IPS-15b (cell line): ENCODE results near the gene SNRPF.
A peak's percentile ranks its signal among the peaks of the same experiment; 100 is the strongest.
"Not testable (repeated sequence)": the region's sequence is repeated elsewhere in the genome, so short reads cannot be mapped to it uniquely, and the experiment has no call there.

Source experiments
- H3K27me3 ChIP-seq: one replicate; pipeline ENCODE4 v1.6.1; 2013; ENCODE audit warnings: low read length; ENCODE audit not compliant: control insufficient read depth, insufficient read depth
- H3K36me3 ChIP-seq: one replicate; pipeline ENCODE4 v1.6.1; 2013; ENCODE audit warnings: low read length; ENCODE audit not compliant: control insufficient read depth, insufficient read depth
- H3K4me1 ChIP-seq: one replicate; pipeline ENCODE4 v1.6.1; 2013; ENCODE audit warnings: mild to moderate bottlenecking, low read length; ENCODE audit not compliant: control insufficient read depth, insufficient read depth
- H3K4me3 ChIP-seq: one replicate; pipeline ENCODE4 v1.5.1; 2013; ENCODE audit warnings: low read depth, low read length
- H3K9ac ChIP-seq: one replicate; pipeline ENCODE4 v1.6.1; 2013; ENCODE audit warnings: low read depth, mild to moderate bottlenecking, low read length
- H3K9me3 ChIP-seq: one replicate; pipeline ENCODE4 v1.6.1; 2013; ENCODE audit warnings: mild to moderate bottlenecking, low read length; ENCODE audit not compliant: control insufficient read depth, insufficient read depth

Gene SNRPF

DNA sequence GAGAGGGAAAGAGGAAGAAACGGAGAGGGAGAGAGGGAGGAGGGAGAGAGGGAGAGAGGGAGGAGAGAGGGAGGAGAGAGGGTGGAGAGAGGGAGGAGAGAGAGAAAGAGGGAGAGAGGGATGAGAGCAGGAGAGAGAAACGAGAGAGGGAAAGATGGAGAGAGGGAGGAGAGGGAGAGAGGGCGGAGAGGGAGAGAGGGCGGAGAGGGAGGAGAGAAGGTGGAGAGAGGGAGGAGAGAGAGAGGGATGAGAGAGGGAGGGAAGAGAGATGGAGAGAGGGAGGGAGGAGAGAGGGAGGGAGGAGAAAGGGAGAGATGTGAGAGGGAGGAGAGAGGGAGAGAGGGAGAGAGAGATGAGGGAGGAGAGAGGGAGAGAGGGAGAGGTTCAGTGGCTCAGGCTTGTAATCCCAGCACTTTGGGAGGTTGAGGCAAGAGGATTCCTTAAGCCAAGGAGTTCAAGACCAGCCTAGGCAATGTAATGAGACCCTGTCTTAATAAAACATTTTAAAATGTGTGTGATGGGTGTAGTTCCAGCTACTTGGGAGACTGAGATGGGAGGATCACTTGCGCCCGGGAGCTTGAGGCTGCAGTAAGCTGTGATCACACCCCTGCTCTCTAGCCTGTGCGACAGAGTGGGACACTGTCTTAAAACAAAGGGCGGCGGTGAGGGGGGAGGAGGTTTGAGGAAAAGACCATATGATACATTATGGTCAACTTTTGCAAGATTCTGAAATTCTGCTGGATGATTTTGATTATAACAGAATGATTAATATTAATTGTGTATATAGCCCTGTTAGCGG, 21.3 kb upstream of the SNRPF start:
- no peak overlapping the region for H3K4me3 ChIP-seq
- peaks cover 2% of the 10 kb centered on the region for H3K27me3 ChIP-seq
- H3K4me1 ChIP-seq, result no peaks in the 10 kb centered on the region
- H3K36me3 ChIP-seq, result no peaks in the 10 kb centered on the region
- H3K9me3 ChIP-seq, result no peaks in the 10 kb centered on the region
- H3K9ac ChIP-seq, result no peak overlapping the region

DNA sequence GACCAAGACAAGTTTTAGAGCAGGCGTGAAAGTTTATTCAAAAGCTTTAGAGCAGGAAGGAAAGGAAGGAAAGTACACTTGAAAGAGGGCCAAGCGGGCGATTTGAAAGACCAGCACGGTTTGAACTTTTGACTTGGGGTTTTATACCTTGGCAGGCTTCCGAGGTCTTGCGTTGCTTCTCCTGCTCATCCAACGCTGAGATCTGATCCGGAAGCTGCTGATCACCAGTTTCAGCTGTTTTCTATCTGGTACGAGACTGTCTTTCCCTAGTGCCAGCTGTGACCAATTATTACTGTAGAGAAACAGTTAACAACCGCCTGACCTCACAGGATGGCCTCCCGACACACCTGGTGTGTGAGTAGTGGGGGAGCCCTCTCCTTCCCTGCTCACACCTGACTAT, 20.6 kb upstream of the SNRPF start:
- no peaks in the 10 kb centered on the region for H3K36me3 ChIP-seq
- H3K4me3 ChIP-seq, result no peak overlapping the region
- H3K9ac ChIP-seq, result no peak overlapping the region
- H3K27me3 ChIP-seq, result peaks cover 2% of the 10 kb centered on the region
- no peaks in the 10 kb centered on the region for H3K4me1 ChIP-seq
- no peaks in the 10 kb centered on the region for H3K9me3 ChIP-seq

DNA sequence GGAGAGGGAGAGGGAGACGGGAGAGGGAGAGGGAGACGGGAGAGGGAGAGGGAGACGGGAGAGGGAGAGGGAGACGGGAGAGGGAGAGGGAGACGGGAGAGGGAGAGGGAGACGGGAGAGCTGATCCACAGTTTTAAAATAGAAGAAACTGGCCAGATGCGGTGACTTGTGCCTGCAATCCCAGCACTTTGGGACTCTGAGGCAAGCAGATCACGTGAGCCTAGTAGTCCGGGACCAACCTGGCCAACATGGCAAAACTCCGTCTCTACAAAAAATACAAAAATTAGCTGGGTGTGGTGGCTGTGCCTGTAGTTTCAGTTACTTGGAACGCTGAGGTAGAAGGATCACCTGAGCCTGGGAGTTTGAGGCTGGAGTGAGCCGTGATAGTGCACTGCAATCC, 16.3 kb upstream of the SNRPF start:
- H3K4me3 ChIP-seq, H3K9me3 ChIP-seq, H3K36me3 ChIP-seq, H3K27me3 ChIP-seq, H3K4me1 ChIP-seq, H3K9ac ChIP-seq: not testable (repeated sequence)

DNA sequence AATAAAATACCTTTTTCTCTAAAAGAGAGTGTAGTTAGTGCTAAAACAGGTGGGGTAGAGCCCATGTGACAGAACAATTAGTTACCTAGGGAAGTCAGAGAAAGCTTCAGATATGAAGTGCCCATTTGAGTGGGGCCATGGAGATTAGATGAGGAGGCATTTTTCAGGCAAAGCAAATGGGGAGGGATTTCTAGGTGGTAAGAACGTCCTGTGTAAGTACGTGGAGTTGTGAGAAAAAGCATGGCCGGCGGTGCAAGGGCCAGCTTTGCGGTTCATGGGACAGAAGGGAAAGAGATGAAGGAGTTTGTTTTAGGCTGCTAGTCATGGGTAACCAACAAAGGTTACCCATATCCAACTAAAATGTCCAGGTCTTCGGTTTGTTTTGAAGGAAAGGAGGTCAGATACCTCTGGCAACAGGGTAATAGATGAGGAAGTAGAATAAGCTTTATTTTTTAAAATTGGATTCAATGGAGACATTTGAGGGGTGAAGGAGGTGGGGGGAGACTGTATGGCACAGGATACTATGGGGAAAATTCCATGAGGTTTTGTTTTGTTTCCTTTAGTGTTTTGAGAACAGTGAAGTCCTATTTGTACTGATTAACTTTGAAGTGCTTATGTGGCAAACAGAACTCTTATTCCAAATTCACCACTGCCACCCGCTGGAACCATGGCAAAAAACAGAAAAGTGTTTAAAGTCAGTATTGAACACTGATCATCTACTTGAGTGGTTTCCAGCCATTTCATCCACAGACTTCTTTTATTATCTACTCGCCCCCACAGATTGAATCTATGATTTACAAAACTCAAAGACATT, 10.0 kb upstream of the SNRPF start:
- Histone ChIP-seq H3K9ac (no peak overlapping the region), H3K36me3 (no peaks in the 10 kb centered on the region), H3K4me1 (no peaks in the 10 kb centered on the region), H3K4me3 (no peak overlapping the region), H3K9me3 (no peaks in the 10 kb centered on the region), H3K27me3 (no peaks in the 10 kb centered on the region)

DNA sequence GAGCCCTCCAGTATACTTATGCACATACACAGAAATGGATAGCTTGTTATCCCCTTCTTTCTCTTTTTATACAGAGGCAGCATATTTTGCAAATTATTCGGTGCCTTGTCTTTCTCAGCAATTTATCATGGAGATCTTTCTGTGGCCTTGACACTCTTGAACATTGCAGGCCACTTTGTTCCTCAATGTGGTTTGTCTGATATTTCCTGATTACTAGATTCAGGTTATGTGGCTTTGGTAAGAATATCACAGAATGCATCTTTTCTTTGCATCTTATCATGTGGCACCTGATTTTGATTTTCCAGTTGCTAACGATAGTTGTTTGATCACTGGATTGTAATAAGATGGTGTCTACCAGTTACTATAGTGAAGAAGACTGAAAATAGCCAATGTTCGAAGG, 7.1 kb upstream of the SNRPF start:
- Histone ChIP-seq H3K27me3 (no peaks in the 10 kb centered on the region), H3K4me1 (peaks cover 5% of the 10 kb centered on the region), H3K9ac (no peak overlapping the region), H3K36me3 (no peaks in the 10 kb centered on the region), H3K4me3 (no peak overlapping the region), H3K9me3 (no peaks in the 10 kb centered on the region)

DNA sequence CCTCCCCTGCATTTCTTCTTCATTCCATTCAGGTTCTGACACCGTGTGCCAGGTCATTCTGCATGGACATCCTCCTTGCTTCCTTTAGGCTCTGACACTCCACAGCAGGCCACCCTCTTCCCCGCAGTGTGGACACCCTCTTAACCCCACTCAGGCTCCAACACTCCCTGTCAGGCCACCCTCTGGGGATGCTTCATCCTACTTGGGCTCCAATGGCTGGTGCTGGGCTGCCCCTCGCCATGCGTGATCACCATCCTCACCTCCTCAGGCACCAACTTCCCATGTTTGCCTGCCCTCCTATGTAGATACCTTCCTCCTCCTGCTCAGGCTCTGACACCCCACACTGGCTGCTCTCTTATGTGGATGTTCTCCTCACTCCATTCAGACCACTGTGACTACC, 6.6 kb upstream of the SNRPF start:
- Histone ChIP-seq H3K4me1 (peaks cover 5% of the 10 kb centered on the region), H3K27me3 (no peaks in the 10 kb centered on the region), H3K9me3 (no peaks in the 10 kb centered on the region), H3K36me3 (no peaks in the 10 kb centered on the region), H3K9ac (no peak overlapping the region), H3K4me3 (no peak overlapping the region)

DNA sequence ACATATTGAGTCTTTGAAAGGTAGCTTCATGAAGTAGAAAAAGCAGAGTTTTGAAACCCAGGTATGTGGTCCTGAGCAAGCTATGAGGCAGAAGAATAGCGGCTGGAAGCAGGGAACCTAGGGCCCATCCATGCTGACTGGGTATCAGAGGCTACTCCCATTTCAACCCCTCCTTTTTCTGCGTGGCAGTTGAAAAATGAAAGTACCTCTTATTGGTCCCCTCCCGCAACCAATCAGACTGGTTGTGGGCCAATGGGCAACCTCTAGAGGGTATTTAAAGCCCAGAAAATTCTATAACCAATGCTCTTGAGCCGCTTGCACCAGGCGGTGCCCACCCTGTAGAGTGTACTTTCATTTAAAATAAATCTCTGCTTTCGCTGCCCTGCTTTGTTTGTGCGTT, 1.6 kb upstream of the SNRPF start:
- Histone ChIP-seq H3K9ac (no peak overlapping the region), H3K27me3 (no peaks in the 10 kb centered on the region), H3K4me1 (peaks cover 5% of the 10 kb centered on the region), H3K4me3 (peak overlapping the region; percentile 93), H3K36me3 (peaks cover 4% of the 10 kb centered on the region), H3K9me3 (no peaks in the 10 kb centered on the region)

DNA sequence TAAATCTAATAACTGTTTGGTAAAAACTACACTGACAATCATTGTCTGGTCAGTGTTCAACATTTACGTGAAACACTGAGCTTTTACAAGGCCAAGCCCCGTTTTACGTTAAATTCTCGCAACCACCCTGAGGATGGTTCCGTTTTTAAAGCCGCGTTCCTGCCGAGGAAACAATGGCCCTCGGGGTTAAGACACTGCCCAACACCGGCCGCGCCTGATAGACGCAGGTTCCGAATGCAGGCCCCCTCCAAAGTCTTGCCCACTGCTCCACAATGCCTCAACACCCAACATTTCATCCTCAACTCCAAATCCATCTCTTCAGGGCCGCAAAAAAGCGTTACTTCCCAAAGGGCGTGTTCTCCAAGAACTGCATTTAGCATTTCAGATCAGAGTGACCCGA, 953 bp upstream of the SNRPF start:
- peaks cover 9% of the 10 kb centered on the region for H3K36me3 ChIP-seq
- peaks cover 5% of the 10 kb centered on the region for H3K4me1 ChIP-seq
- no peaks in the 10 kb centered on the region for H3K9me3 ChIP-seq
- H3K4me3 ChIP-seq, result peak overlapping the region; percentile 93
- no peak overlapping the region for H3K9ac ChIP-seq
- no peaks in the 10 kb centered on the region for H3K27me3 ChIP-seq

DNA sequence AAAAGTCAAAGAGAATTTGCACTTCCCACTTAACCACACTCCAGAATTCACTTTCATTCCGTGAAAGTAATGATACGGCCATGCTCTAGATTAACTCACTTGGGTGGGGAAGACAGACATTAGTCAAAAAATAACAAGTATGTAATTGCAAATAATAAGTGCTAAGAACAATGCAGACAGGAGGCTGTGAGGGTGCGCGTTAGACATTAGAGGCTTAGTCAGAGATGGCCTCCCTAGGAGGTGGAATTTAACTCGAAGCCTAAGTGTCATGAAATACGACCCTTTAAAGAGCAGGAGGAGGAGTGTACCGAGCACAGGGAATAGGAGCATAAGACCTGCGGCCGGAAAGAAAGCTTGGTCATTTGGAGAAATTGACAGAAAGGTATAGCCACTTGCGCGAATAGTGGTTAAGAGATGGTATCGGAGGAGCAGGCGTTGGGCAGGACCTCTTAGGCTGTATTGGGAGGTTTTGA, 628 bp downstream of the SNRPF start:
- peaks cover 9% of the 10 kb centered on the region for H3K36me3 ChIP-seq
- peak overlapping the region; percentile 82 for H3K9ac ChIP-seq
- H3K4me3 ChIP-seq, result peak overlapping the region; percentile 93
- no peaks in the 10 kb centered on the region for H3K27me3 ChIP-seq
- H3K9me3 ChIP-seq, result no peaks in the 10 kb centered on the region
- H3K4me1 ChIP-seq, result peaks cover 1% of the 10 kb centered on the region

DNA sequence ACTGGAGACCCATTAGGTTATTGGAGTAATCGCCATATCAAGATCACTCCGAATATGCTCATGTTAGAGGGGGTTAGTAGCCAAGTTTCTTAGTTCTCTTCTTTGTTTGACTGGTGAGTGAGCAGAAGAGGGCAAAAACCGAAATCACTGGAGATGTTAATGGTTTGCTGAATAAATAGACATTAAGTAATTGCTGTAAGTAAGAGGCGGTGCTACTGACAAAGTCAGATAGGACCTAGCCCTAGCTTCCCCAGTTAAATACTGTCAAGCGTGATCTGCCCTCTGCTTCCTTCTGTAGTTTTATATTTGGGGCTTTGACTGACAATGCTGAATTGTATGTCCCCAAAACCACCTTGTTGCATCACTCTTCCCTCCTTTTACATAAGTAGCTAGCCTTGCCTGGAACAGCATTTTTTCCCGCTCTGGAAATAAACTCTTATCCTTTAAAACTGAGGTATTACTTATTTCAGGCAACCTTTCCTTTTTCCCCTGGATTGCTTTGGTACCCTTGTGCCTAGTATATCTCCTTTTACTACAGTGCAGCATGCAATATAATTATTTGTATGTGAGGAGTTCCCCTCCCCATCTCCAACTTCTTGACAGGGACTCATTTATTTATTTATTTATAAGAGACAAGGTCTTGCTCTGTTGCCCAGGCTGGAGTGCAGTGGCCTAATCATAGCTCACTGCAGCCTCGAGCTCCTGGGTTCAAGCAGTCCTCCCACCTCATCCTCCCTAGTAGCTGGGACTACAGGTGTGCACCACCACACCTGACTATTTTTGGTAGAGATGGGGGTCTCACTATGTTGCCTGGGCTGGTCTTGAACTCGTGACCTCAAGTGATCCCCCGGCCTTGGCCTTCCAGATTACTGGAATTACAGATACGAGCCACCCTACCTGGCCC, 1.4 kb downstream of the SNRPF start:
- H3K9ac ChIP-seq, result no peak overlapping the region
- H3K9me3 ChIP-seq, result no peaks in the 10 kb centered on the region
- peaks cover 9% of the 10 kb centered on the region for H3K36me3 ChIP-seq
- no peaks in the 10 kb centered on the region for H3K4me1 ChIP-seq
- peak overlapping the region; percentile 93 for H3K4me3 ChIP-seq
- H3K27me3 ChIP-seq, result no peaks in the 10 kb centered on the region

DNA sequence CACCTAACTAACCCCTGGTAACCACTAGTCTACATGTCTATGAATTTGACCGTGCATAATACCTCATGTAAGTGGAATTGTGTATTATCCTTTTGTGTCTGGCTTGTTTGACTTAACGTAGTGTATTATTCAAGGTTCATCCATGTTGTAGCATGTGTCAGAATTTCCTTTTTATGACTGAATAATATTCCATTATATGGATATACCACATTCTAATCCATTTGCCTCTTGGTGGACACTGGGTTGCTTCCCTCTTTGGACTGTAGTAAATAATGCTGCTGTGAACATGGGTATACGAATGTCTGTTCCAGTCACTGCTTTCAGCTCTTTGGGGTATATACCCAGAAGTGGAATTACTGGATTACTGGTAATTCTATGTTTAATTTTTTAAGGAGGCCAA, 3.3 kb downstream of the SNRPF start:
- H3K27me3 ChIP-seq, result no peaks in the 10 kb centered on the region
- H3K36me3 ChIP-seq, result peaks cover 9% of the 10 kb centered on the region
- no peak overlapping the region for H3K4me3 ChIP-seq
- H3K9me3 ChIP-seq, result no peaks in the 10 kb centered on the region
- no peak overlapping the region for H3K9ac ChIP-seq
- H3K4me1 ChIP-seq, result no peaks in the 10 kb centered on the region
